NCI-H524 (cell line): ENCODE measurements around the gene CYP21A2.
"Not testable (repeated sequence)": the region's sequence is repeated elsewhere in the genome, so short reads cannot be mapped to it uniquely, and the experiment has no call there.

Experiments used
- DNase-seq, 2 experiments: peaks; one replicate each; lab custom pipeline; 2025; lab: John Stamatoyannopoulos, UW

Gene CYP21A2

DNA sequence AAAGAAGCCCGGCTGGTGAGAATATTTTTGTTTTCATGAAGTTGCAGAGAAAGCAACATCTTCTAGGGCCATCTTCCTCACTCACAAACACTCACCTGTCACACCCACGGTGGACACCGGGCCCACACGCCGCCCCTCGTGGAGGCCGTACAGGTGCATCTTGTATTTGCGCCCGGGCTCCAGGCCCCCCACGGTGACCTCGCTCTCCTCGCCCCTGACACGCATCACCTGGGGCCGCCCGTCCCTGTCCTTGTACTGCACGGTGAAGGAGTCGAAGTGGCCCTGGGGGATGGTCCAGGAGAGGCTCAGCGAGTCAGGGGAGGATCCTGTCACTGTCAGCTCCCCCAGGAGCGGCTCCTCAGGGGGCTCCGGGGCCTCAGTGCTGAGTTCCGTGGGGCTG is 17.5 kb downstream of the CYP21A2 start:
- not testable (repeated sequence) for DNase-seq

DNA sequence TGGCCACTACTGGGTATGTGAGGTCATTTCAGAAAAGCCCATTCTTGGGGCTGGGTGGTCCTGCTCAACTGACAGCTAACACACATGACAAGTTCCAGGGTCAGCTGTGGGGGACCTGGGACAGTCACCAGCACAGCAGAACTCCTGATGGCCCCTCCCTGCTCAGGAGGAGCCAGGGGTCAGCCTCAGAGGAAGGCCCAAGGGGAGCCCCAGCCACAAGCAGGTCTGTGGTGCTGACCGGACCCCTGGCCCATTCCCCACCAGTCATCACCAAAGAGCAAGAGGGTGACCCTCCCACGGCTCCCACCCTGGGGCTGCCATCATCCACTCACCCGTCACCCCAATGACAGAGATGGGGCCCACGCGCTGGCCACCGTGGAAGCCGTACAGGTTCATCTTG is 18.0 kb downstream of the CYP21A2 start:
- DNase-seq = no peak

DNA sequence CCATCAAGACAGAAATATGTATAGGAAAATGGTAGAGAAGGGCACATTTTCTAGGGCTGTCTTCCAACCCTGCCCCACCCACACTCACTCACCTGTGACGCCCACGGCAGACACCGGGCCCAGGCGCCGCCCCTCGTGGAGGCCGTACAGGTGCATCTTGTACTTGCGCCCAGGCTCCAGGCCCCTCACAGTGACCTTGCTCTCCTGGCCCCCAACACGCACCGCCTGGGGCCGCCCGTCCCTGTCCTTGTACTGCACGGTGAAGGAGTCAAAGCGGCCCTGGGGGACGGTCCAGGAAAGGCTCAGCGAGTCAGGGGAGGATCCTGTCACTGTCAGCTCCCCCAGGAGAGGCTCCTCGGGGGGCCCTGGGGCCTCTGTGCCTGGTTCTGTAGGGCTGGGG is 19.8 kb downstream of the CYP21A2 start:
- DNase-seq = no peak

DNA sequence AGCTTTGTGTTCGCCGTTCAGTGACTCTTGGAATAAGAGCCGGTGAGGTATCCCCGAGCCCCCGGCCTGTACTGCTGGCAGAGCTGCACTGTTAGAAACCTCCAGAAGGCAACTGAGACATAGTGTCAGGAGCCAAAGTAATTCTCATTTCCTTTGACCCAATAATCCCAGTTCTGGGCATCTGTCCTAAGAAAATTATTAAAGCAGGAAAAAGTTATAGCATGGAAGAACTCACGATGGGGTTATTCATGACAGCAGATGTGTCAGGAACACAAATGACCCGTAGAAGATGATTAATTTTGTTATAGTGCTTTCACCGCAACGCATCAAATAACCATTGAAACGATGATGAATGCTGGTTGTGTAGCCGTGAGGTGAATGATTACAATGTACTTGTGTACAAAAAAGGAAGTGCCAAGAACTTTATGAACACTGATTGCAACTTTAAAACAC is 20.3 kb downstream of the CYP21A2 start:
- no peak for DNase-seq

DNA sequence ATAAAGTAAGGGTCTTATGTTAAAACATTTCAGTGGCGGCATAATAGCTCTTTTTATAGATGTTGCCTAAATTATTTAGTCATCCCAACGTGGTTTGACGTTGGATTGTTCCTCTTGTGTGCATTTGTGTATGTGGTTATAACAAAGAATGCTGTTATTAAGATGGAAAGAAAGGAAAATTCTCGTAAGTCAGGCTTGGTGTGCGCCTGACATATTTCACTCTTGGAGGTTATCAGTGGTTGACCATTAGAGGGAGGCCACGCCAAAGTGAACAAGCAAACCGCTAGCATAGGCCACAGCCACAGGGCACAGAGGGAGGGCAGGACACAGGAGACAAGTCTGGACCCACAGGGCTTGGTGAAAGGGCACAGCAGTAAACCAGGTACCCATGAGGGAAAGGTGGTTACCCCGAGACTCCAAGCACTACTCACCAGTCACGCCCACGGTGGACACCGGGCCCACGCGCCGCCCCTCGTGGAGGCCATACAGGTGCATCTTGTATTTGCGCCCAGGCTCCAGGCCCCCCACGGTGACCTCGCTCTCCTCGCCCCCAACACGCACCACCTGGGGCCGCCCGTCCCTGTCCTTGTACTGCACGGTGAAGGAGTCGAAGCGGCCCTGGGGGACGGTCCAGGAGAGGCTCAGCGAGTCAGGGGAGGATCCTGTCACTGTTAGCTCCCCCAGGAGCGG is 22.9 kb downstream of the CYP21A2 start:
- DNase-seq = no peak

DNA sequence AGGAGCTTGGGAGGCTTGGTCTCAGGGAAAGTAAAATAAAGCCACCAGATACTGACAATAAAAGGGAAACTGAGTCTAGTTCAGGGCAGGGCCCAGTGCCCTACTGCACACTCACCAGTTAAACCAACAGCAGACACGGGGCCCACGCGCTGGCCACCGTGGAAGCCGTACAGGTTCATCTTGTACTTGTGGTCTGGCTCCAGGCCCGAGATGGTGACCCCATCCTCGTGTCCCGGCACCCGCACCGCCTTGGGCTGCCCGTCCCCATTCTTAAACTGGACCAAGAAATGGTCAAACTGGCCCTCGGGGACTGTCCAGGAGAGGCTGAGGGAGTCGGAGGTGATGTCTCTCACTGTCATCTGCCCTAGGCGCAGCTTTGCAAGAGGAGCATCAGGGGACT is 26.5 kb downstream of the CYP21A2 start:
- DNase-seq = no peak

DNA sequence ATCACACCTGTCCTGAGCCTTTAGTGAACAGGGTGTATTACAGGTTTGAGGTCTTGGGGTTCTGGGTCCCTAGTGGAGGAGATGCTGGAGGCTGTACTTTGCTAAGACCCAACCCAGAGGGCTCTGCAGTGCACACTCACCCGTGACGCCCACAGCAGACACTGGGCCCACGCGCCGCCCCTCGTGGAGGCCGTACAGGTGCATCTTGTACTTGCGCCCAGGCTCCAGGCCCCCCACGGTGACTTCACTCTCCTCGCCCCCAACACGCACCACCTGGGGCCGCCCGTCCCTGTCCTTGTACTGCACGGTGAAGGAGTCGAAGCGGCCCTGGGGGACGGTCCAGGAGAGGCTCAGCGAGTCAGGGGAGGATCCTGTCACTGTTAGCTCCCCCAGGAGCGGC is 29.3 kb downstream of the CYP21A2 start:
- DNase-seq = not testable (repeated sequence)

DNA sequence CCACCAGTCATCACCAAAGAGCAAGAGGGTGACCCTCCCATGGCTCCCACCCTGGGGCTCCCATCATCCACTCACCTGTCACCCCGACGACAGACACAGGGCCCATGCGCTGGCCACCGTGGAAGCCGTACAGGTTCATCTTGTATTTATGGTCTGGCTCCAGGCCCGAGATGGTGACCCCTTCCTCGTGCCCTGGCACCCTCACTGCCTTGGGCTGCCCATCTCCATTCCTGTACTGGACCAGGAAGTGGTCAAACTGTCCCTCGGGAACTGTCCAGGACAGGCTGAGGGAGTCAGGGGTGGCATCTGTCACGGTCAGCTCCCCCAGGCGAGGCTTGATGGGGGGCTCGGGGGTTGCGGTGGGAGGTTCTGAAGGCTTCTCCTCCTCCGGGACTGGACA is 30.1 kb downstream of the CYP21A2 start:
- DNase-seq = not testable (repeated sequence)

DNA sequence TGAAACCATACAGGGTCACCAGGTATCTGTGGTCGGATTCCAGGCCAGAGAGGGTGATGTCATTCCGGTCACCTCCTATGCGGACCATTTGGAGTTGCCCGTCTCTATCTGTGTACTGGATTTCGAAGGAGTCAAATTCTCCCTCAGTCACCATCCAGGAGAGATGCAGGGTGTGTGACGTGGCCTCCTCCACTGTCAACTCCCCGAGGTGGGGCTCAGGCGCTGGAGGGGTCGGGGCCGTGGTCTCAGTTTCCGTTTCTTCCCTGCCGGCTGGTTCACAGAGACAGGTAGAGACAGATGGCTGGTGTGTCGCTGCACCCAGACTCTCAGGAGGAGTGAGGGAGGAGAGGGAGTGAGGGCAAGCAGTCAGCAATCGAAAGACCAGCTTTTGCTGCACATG is 30.7 kb downstream of the CYP21A2 start:
- DNase-seq = no peak

DNA sequence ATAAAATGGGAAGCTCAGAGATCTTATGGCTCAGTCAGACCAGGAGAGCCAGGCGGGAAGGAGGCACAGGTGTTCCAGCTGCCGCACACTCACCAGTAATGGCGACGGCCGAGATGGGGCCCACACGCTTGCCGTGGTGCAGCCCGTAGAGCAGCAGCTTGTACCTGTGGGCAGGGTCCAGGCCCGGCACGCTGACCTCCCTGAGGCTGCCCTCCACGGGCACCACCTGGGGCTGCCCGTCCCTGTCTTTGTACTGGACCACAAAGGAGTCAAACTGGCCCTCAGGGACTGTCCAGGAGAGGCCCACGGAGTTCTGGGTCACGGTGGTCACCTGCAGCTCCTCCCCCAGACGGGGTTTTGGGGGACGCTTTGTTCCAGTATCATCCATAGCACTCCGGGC is 31.2 kb downstream of the CYP21A2 start:
- no peak for DNase-seq

DNA sequence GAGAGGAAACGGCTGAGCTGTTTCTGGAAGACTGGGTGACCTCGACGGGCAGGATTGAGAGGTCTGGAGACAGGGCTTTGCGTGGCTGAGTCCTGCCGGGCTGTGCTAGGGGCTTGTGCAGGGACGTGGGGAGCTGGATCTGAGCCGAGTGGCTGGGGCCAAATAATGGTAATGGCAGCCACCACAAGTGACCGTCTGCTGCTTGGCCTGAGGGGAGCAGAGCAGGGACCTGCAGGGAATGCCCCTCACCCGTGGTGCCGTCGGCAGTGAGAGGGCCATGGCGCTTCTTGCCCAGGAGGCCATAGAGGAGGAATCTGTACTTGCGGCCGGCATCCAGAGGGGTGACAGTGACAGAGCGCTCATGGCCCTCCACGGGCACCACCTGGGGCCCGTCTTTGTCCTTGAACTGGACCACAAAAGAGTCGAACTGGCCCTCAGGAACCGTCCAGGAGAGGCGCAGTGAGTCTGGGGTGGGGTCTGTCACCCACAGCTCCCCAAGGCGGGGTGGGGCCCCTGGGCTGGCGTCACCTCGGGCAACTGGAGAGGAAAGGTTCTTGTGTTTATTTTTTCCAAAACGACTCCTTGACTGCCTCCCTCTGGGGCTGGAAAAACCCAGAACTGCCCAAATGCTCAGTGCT is 31.8 kb downstream of the CYP21A2 start:
- DNase-seq = no peak

DNA sequence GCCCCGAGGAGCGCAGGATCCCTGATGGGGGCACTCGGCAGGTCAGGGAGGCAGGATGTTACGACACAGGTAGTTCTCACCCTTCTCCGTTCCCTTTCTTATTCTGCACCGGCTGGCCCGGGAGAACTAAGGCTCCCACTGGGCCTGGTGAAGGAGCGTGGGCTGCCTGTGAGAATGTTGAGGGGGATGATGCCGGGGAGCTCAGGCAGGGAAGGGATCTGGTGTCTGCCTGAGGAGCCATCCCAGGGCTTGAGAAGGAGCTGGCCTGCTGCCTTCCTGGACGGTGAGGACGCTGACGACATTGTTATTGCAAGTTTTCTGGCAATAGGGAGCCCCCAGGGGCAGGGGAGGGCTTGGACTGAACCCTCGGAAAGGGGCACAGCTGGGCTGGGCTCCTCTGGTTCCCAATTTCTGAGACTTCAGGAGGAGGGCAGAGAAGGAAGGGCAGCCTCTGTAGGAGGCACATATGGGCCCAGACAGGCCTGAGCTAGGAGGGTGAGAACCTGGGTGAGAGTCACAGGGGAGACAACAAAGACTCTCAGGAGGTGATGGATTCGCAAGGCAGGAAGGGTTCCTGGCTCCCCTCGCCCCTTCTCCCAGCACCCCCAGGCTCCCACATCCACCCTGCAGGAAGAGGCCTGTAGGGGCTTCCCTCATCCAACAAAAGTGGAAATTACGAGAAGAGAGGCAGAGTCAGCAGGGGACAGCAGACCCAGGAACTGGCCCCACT is 32.8 kb downstream of the CYP21A2 start:
- DNase-seq = no peak

DNA sequence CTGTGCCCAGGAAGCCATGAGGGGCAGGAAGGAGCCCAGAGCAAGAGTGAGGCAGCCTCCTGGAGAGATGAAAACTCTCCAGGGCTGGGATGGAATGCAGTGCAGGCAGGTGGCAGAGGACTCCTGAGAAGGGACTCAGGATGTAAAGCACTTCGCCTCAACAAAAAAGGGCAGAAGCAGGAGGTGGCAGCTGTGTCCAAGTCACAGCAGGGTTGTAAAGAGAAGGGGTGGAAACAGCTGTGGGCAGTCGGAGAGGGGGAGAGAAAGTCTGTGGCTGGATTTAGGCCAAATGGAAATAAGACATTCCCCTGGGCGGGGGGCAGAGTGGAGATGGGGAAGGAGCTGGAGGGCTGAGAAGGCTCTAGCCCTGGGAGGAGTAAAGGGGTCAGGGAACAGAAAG is 34.9 kb downstream of the CYP21A2 start:
- DNase-seq = peak; percentile 47 to 83

DNA sequence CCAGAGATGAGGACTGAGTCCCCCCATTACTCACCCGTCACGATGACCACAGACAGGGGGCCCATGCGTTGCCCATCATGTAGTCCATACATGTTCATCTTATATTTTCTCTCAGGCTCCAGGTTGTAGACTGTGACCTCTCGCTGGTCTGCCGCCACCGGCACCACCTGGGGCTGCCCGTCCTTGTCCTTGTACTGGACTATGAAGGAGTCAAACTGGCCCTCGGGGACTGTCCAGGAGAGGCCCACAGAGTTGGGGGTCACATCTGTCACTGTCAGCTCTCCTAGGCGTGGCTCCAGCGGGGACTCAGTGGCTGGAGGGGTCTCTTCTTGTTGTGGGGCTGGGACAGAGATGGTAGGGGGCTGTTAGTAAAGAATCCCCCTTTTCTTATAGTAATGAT is 35.4 kb downstream of the CYP21A2 start:
- no peak for DNase-seq

DNA sequence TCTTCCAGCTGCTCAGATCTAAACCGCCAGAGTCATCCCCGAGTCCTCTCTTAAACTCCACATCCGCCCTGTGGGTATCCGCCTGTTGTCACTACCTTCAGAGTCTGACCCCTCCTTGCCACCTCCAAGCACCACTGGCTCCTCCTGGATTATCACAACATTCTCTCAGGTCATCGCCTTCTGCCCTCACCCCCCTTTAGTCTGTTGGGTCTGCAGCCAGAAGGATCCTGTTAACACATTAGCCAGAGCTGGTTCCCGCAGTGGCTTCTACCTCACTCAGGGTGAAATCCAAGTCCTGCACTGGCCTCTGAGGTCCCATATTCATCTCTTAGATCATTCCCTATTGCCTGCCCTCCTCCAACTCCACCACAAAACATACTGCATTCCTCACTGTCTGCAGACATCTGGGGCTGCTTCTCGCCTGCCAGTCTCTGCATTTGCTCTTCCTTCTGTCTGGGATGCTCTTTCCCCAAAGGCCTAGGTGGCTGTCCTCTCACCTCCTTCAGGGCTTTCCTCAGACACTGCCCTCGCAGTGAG is 36.8 kb downstream of the CYP21A2 start:
- no peak for DNase-seq

DNA sequence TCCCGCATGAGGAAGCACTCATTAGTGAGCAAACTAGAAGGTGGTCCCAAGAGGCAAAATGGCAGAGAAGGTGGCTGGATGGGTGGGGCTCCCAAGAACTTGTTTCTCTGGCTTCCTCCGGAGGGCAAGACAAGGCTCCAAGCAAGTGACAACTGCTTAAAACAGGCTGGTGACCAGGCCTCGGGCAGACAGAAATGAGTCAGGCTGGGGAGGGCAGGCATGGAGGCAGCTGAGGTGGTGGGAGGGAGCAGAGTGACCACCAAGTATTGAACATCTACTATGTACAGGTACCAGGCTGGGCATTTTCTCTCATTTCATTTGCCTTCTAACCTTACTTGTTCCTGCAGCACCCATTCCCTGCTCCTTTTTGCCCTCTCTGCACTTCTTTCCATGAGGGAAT is 37.6 kb downstream of the CYP21A2 start:
- DNase-seq = no peak

DNA sequence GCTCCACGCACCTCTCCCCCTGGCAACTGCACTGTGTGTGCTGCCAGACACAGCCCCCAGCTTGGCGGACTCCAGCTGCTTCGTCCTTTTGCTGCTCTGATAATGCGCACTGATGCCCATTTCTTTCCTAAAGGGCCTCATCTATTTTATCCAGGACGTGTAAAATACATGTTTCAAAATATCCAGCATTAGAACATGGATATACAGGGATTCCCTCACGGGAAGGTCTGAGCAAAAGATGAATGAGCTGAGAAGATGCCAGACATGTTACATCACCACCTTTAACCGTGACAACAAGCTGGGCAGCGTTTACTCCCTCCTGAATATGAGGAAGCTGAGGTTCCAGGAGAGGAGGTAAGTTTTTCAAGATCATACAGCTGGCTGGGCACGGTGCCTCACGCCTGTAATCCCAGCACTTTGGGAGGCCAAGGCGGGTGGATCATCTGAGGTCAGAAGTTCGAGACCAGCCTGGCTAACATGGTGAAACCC is 38.1 kb downstream of the CYP21A2 start:
- no peak for DNase-seq

DNA sequence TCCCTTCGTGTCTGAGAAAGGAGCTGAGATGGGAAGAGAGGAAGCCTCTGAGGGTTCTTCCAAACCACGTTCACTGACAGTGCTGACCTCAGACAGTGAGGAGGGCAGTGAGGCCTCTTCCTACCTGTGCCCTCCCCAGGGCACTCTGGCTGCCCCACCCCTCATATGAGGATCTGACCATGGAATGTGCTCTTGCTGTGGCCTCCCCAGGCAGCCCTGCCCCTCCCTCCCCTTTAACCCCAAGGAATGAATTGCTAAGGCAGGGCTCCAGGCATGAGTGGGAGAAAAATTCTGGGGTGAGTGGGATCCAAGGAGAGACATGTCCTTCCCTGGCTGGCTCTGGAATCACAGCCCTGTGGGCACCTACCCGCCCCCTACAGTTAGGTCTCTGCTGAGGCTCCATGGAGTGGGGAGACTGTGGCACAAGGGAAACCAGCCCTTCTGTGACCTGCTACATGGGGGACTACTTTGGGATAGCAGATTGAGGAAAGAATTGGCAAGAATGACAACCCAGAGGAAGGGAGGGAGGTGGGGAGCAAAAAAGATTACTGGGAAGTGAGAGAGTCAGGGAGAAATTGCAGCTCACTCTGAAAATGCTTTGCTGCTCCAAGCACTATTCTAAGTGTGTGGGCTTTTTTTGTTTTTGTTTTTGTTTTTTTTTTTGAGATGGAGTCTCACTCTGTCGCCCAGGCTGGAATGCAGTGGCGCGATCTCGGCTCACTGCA is 41.5 kb downstream of the CYP21A2 start:
- no peak for DNase-seq

DNA sequence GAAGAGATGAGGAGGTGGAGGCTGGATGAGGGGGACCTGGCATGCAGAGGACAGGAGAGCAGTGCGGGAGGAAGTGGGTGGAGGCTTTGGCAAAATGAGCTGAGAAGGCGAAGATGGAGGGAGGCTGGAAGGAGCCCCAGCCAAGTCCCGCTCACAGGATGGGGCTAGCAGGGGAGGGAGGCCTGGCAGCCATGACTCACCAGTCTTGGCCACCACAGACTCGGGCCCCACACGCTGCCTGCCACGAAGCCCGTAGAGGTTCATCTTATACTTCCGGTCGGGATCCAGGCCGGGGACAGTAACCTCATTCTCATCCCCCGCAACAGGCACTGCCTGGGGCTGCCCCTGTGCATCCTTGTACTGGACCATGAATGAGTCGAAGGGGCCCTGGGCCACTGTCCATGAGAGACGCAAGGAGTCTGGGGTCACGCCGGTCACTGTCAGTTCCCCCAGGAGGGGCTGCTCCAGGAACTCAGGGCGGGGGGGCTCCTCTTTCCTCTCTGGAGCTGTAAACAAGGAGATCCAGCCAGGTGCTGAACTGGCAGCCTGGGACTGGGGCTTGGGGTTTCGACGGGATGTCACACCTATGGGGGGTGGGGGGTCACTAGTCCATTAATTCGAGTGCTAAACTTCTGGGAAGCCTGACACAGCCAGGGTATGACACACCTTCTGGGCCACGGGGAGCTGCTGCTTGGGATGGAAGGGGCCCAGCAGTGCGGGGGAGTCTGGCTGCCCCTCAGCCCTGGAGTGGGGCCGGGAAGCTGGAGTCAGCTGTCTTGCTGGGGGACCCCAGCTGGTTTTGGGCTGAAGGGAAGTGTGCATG is 43.2 kb downstream of the CYP21A2 start:
- no peak for DNase-seq

DNA sequence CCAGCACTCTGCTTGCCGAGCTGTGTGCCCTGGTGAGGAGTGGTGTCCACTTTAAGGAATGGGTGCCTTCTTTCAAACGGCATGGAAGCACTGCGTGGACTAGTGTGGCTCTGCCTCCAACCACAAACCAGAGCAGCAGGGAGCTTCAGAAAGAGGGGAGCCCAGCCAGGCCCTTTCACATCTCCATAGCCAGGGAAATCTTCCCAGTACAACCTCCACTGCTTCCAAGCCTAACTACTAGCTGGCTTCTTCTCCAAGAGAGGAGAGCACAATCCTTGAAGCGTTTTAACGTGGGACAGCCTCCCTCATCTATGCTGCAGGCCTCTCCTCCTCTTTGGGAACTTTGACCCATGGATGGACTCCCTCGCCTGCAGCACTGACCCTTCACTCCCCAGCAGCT is 44.3 kb downstream of the CYP21A2 start:
- DNase-seq = no peak

DNA sequence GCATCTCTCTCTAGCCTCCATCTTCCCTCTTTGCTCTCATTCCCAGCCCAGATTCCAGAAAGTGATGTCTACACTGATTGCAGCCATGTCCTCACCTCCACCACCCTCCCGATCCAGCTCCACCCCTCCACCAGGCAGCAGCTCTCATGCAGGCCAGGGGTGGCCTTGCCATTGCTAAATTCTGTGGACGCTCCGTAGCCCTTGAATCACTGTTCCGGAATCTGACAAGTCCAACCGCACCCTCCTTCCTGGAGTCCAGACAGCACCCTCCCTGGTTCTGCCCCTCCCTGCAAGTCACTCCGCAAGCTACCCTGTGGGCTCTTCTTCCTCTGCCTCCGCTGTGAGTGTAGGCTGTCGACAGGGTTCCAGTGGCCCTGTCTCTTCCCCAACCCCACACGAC is 44.7 kb downstream of the CYP21A2 start:
- DNase-seq = no peak
